ENCODE data around the gene EWSR1.

EWSR1 gene

GRCh38 chr22:29345932-29346331 is 77.9 kb downstream of the EWSR1 start:
- H3K9me3 ChIP-seq (ENCODE audit: control insufficient read depth in 2 of 2, low read length in 2 of 2), result no peaks in the 10 kb centered on the region
- no peak overlapping the region for H3K4me3 ChIP-seq (ENCODE audit: low read length in 2 of 2)
- no peaks in the 10 kb centered on the region for H3K4me1 ChIP-seq (ENCODE audit: control insufficient read depth in 2 of 2, insufficient read depth in 2 of 2, low read length in 2 of 2)
- no peaks in the 10 kb centered on the region for H3K27me3 ChIP-seq (ENCODE audit: control insufficient read depth in 2 of 2, insufficient read depth in 2 of 2, low read length in 2 of 2)
- H3K36me3 ChIP-seq (ENCODE audit: control insufficient read depth in 2 of 2, insufficient read depth in 2 of 2, low read length in 2 of 2), result peaks cover 75 to 80% of the 10 kb centered on the region in 2 donors
- H3K9ac ChIP-seq (ENCODE audit: low read depth in 1 of 2, low read length in 2 of 2), result no peak overlapping the region
- H3K27ac ChIP-seq (ENCODE audit: low read depth in 2 of 2, low read length in 2 of 2), result no peak overlapping the region

DNA sequence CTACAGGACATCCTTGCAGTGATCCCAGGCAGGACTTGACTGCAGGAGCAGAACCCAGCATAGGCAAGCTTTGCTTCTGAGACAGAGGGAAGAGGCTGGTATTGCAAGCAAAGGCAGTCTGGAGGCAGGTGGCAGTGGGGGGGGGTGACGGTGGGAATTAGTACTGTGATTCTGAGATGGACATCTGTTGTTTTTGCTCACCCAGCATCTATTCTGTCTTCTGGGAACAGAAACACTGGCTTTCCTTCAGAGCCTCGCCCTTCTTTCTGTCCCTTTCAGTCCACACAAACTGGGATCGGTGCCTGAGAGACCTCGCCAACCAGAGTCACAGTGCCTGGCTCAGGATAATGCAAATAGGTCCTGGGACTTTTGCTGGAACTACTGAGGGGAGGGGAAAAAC is 78.6 kb downstream of the EWSR1 start:
- no peak overlapping the region for H3K27ac ChIP-seq (ENCODE audit: low read depth in 2 of 2, low read length in 2 of 2)
- peaks cover 75 to 80% of the 10 kb centered on the region in 2 donors for H3K36me3 ChIP-seq (ENCODE audit: control insufficient read depth in 2 of 2, insufficient read depth in 2 of 2, low read length in 2 of 2)
- no peak overlapping the region for H3K4me3 ChIP-seq (ENCODE audit: low read length in 2 of 2)
- no peaks in the 10 kb centered on the region for H3K27me3 ChIP-seq (ENCODE audit: control insufficient read depth in 2 of 2, insufficient read depth in 2 of 2, low read length in 2 of 2)
- no peaks in the 10 kb centered on the region for H3K4me1 ChIP-seq (ENCODE audit: control insufficient read depth in 2 of 2, insufficient read depth in 2 of 2, low read length in 2 of 2)
- H3K9ac ChIP-seq (ENCODE audit: low read depth in 1 of 2, low read length in 2 of 2), result no peak overlapping the region
- H3K9me3 ChIP-seq (ENCODE audit: control insufficient read depth in 2 of 2, low read length in 2 of 2), result no peaks in the 10 kb centered on the region

DNA sequence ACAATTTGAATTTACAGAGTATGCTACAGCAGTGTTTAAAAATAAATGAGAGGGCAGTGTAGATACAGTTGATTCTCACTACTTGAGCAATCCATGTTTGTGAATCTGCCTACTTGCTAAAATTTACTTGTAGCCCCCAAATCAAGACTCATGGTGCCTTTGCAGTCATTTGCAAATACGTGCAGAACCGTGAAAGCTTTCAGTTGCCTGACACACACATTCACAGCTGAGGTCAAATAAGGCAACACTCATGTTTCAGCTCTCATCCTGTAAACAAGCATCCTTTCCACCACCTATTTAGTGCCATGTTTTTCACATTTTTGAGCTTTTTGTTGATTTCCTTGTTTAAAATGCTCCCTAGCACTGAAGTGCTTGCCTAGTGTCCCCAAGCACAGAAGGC is 80.0 kb downstream of the EWSR1 start:
- Histone ChIP-seq H3K9me3 (ENCODE audit: control insufficient read depth in 2 of 2, low read length in 2 of 2) (no peaks in the 10 kb centered on the region), H3K27me3 (ENCODE audit: control insufficient read depth in 2 of 2, insufficient read depth in 2 of 2, low read length in 2 of 2) (no peaks in the 10 kb centered on the region), H3K4me1 (ENCODE audit: control insufficient read depth in 2 of 2, insufficient read depth in 2 of 2, low read length in 2 of 2) (no peaks in the 10 kb centered on the region), H3K36me3 (ENCODE audit: control insufficient read depth in 2 of 2, insufficient read depth in 2 of 2, low read length in 2 of 2) (peaks cover 74 to 81% of the 10 kb centered on the region in 2 donors), H3K9ac (ENCODE audit: low read depth in 1 of 2, low read length in 2 of 2) (no peak overlapping the region), H3K27ac (ENCODE audit: low read depth in 2 of 2, low read length in 2 of 2) (no peak overlapping the region), H3K4me3 (ENCODE audit: low read length in 2 of 2) (no peak overlapping the region)

DNA sequence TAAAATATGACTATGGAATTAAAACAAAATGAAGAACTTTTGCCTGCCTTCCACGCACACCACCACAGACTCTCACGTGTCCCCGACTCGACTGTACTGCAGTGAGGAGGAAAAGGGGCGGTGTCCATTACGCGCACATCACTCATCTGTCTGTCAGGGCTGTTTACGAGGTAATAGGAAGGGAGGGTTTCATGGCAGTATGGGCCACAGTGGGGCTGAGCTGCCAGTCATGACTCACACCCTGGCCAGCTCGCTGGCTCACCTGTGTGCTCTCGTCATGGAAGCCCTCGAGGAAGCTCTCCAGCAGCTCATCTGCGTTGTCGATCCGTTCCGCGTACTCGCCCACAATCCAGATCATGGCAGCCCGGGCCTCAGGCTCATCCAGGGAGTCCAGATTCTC is 80.9 kb downstream of the EWSR1 start:
- H3K4me3 ChIP-seq (ENCODE audit: low read length in 2 of 2), result no peak overlapping the region
- H3K9ac ChIP-seq (ENCODE audit: low read depth in 1 of 2, low read length in 2 of 2), result no peak overlapping the region
- no peaks in the 10 kb centered on the region for H3K27me3 ChIP-seq (ENCODE audit: control insufficient read depth in 2 of 2, insufficient read depth in 2 of 2, low read length in 2 of 2)
- peaks cover 75 to 84% of the 10 kb centered on the region in 2 donors for H3K36me3 ChIP-seq (ENCODE audit: control insufficient read depth in 2 of 2, insufficient read depth in 2 of 2, low read length in 2 of 2)
- H3K9me3 ChIP-seq (ENCODE audit: control insufficient read depth in 2 of 2, low read length in 2 of 2), result no peaks in the 10 kb centered on the region
- H3K27ac ChIP-seq (ENCODE audit: low read depth in 2 of 2, low read length in 2 of 2), result no peak overlapping the region
- no peaks in the 10 kb centered on the region for H3K4me1 ChIP-seq (ENCODE audit: control insufficient read depth in 2 of 2, insufficient read depth in 2 of 2, low read length in 2 of 2)

Measured in mucosa of rectum (tissue), 2 donors.